GM18498 (cell line): ENCODE results near the gene PTCH2.
"Not testable (repeated sequence)": the region's sequence is repeated elsewhere in the genome, so short reads cannot be mapped to it uniquely, and the experiment has no call there.

Experiments
- ATAC-seq: cut with Tn5 transposase; IDR thresholded peaks from one replicate; pipeline ENCODE4 v1.9.1; 2021; ENCODE audit warnings: mild to moderate bottlenecking, moderate library complexity; ENCODE audit not compliant: unreplicated experiment

Gene PTCH2

GRCh38 chr1:44846985-44847384 lies 3.9 kb upstream of the PTCH2 start:
- no peak for ATAC-seq

GRCh38 chr1:44842486-44842861 lies 579 bp downstream of the PTCH2 start:
- no peak for ATAC-seq

- no peak for ATAC-seq
These were observed 3.5 kb downstream of the PTCH2 start for GRCh38 chr1:44839576-44839975.

- not testable (repeated sequence) for ATAC-seq
These were observed 4.8 kb downstream of the PTCH2 start for GRCh38 chr1:44838294-44838693.

DNA sequence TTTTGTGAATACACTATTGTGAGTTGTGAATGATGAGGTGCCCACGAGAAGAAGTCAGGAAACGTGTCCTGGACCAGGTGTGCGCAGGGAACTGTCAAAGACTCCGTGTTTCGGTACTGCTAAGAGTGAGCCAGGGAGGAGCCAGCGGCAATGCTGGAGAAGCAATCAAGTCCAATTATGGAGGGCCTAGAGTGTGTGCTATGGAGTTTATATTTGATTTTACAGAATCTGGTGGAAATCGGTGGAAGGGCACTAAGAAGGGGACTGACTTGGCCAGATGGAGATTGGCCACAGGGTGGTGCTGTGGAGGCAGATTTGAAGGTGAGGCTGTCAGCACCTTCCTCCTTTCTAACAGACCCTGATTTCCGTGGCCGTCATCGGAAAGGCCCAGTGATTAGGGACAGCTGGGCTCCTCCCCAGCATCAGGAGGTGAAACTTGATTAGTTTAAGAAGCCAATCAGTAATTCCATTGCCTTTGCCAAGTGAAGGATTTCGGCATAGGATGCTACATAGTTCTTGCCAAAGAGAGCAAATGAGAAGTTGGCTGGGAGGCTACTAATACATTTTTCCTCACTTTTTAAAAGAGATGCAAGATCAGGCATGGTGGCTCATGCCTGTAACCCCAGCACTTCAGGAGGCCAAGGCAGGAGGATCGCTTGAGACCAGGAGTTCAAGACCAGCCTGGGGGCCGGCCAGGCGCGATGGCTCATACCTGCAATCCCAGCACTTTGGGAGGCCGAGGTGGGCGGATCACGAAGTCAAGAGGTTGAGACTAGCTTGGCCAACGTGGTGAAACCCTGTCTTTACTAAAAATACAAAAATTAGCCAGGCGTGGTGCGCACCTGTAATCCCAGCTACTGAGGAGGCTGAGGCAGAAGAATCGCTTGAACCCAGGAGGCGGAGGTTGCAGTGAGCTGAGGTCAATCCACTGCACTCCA lies 7.0 kb downstream of the PTCH2 start:
- peak; percentile 63 for ATAC-seq

DNA sequence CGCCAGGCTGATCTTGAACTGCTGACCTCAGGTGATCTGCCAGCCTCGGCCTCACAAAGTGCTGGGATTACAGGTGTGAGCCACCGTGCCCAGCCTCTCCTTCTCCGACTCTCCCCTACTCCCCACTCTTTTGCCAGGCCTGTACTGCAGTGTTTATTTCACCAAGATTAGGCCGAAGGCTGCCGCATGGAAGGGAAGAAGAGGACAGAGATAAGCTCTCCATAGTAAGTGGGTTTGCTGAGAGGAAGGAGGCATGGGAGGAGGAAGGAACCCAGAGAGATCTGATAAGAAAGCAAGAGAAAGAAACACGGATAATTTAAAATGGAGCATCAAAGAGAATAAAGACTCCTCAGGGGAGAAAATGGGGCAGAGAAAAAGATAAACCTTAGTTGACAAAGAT lies 8.7 kb downstream of the PTCH2 start:
- no peak for ATAC-seq

- no peak for ATAC-seq
These were observed 10.9 kb downstream of the PTCH2 start for GRCh38 chr1:44832056-44832705.

DNA sequence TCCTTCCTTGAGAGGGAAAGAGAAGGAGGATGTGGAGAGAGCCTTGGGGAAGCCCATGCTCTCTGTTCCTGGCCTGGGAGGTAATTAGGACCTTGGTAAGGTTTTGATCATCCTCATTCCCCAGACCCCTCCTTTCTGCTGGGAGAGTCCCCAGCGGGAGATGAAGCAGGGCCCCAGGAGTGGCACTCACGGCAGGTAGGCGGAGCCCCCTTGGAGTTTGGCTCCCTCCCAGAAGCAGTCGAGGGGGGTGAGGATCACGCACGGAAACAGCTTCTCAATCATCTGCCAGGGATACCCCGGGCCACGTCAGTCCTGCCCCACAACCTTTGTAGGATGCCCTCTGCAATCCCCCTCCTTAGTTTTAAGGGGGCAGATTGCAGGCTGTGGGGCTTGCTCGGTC lies 11.5 kb downstream of the PTCH2 start:
- ATAC-seq, result no peak

DNA sequence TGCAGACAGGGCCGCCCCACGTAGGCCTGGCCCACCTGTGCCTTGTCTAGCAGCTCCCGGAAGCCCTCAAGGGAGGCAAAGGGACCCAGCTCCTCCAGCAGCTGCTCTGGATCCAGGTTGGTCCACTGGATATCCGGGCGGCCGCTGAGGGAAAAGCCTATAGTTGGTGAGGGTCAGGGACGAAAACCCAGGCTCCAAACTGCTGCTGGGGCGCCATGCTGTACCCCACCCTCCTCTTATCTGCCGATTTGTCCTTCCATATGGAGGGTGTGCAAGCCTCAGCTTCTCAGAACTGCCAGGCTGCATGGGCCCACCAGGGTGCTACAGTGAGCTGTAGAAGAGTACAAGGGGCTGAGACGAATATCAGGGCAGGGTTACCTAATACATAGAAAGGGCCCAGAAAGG lies 12.2 kb downstream of the PTCH2 start:
- ATAC-seq, result no peak

GRCh38 chr1:44829506-44830384 lies 13.3 kb downstream of the PTCH2 start:
- no peak for ATAC-seq

DNA sequence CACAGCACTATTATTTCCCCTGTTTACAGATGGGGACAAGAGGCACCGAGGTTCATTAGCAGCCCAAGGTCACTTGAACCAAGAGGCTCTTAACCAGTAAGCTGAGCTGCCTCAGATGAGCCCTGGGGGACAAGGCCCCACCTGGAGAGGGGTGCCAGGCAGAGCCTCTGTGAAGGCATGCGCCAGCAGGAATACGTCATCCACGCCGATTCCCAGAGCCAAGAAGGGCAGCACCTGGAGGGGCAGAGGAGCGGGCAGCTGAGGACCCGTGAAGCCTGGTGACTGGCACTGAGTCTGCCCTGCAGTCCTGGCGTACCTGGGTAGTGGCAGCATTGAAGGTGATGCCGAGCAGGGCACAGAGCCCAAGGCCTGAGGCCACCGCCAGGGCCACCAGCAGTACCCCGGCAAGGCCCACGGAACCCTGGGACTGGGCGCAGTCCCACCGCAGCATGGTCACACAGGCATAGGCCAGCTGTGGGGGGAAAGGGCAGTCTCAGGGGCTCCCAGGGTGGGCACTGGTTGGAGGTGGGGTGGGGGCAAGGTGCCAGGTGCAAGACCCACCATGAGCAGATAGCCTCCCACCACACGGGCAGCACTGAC lies 14.1 kb downstream of the PTCH2 start:
- no peak for ATAC-seq

DNA sequence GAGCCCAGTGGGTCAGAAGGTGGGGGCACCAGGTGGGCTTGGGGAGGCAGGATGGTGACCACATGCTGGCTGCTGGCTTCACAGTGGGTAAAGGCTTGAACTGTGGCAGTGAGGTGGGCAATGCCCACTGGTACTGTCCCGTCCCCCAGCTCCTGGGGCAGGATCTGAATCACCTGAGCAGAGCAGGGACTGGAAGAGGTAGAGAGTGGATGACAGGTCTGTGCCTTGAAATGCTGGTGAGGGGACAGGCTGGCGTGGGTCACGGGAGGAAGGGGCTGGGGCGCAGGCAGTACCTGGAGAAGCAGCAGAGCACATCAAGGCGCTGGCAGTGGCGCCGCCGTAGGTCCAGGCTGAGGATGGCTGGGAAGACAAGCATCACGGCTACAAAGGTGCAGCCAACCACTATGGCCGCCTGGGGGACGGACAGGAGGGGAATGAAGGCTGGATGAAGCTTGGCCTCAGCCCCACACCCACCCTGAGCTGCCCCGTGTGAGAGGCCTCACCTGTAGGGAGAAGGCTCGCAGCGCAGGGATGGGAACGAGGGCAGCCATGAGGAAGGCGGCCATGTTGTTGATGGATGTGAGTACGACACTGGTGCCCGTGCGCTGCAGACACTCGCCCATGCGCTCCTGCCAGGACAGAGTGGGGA lies 14.9 kb downstream of the PTCH2 start:
- ATAC-seq, result no peak

DNA sequence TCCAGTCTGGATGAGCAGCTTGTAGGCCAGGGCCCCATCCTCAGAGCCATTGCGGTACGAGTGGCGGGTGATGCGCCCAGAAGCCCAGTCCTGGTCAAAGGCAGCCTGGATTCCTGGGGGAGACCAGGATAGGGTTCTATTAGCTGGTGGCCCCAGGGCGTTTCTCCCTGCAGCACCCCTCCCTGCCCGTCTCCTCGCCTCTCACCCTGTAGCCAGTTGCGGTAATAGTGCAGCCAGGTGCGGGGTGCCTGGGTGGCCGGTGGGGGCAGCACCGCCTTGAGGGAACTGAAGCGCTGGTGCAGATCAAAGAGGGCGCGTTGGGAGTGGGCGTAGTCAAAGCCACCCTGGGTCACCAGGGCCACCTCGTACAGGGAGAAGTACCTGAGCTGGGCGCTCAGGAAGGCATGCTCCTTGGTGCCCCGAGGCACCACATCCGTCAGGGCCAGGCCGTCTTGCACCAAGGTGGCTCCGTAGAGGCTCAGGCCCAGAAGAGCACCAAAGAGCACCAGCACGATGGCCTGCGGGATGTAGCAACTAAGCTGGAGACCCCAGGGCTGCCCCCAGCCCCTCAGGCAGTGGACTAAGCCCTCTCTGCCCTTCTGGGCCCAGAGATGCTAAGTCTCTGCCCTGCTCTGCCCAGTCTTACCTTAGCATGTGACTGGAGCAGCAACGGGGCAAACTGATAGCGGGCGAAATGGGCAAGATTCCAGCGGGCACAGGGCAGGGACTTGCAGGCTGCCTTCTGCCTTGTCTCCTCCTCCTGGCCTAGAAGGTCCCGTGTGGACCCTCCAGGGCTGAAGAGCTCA lies 15.7 kb downstream of the PTCH2 start:
- no peak for ATAC-seq

- no peak for ATAC-seq
These were observed 16.5 kb downstream of the PTCH2 start for GRCh38 chr1:44826375-44827196.

DNA sequence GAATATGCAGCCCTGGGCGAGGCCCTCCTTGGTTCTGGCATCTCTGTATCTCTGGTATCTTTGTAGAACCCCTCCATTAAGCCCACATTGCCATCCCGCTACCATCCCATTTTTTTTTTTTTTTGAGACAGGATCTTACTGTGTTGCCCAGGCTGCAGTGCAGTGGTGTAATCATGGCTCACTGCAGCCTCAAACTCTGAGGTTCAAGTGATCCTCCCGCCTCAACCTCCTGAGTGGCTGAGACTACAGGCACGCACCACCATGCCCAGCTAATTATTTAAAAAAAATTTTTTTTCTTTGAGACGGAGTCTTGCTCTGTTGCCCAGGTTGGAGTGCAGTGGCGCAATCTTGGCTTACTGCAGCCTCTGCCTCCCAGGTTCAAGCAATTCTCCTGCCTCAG lies 18.7 kb downstream of the PTCH2 start:
- not testable (repeated sequence) for ATAC-seq

DNA sequence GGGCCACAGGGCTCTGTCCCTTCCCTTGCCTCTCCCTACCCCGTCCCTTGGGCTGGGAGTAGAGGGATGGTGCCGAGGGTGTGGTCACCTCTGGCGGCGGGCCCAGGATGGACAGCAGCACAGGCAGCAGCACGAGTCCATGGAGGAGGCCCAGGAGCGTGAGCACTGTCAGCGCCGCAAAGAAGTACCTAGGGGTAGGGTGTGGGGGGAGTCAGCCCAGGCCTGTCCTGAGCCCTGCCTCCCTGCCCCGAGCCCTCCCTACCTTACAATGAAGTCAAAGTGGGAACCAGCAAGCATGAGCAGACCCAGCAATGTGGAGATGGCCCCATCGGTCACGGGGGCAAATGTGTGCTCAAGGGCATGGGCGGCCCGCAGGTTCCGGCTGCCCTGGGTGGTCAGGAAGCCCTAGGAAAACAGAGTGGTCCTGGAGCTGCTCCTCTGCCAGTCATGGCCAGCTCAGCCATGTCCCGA lies 20.0 kb downstream of the PTCH2 start:
- no peak for ATAC-seq

DNA sequence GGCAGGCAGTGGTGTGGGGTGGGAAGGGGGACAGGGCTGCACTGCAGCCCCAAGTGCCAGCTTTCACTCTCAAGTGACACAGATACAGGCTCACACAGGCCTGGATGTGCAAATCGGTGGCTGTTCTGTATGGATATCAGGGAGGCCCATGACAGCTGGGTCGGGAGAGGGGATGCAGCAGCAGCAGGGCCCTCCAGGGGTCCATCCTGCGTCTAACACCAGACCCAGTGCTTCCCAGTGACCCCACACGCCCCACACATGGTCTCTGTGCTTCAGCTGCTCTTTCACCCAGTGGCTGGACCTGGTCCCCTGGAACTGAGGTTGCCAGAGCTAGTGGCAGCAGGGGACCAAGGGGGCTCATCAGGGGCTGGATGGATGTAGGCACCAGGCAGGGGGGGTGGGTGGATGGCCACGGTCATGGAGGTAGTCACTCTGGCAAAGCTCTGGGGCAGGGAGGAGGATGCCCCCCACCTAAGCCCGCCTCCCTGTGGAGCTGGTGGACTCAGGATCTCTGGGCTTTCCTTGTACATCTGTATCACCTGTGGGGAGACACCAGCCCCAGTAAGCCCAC lies 20.8 kb downstream of the PTCH2 start:
- no peak for ATAC-seq

DNA sequence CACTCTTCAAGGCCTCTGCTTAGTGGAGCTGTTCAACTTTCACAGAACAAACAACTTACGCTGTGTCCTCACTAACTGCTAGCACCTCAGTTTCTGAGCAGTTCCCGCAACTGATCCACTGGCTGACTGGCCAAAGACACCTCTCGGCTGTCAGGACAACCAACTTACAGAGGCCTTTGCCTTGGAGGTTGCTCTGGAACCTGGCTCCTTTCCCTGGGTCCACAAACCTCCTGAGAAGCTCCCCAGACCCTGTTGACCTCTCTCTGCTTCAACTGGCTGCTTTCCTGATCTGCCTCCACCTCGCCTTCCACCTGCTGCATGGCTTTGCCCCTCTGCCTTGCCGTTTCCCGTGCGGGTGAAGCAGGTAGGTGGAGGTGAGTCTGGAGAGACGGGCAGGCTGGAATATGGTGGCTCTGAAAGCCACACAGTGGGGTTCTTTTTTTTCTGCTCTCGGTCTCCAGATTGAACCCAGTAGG lies 21.8 kb downstream of the PTCH2 start:
- ATAC-seq, result no peak
